OCI-M2 (cell line): ENCODE measurements around the gene TULP1.

Experiments
- DNase-seq: peaks from one replicate; lab custom pipeline; 2025; ENCODE audit not compliant: unreplicated experiment; lab: John Stamatoyannopoulos, UW

The TULP1 gene

DNA sequence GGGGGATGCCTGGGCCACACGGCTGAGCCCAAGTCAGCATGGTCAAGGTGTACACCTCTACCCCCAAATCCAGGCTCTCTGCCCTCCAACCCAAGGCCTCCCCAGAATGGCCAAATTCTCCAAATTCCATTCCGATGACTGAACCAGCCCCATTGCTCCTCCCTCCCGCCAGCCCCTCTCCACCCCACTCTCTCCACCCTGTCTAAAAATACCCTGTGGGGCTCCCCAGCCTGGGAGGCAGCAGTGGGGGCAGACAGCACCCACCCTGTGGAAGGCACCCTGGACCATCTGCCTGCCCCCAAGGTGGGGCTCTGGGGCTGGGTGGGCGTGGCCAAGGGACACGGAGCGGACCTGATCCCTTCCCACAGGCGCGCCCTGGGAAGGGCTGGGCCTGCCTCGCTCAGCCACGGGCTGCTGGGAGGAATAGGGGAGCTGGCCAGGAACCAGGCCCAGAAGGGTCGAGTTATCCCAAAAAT lies 27.3 kb downstream of the TULP1 start:
- no peak for DNase-seq

DNA sequence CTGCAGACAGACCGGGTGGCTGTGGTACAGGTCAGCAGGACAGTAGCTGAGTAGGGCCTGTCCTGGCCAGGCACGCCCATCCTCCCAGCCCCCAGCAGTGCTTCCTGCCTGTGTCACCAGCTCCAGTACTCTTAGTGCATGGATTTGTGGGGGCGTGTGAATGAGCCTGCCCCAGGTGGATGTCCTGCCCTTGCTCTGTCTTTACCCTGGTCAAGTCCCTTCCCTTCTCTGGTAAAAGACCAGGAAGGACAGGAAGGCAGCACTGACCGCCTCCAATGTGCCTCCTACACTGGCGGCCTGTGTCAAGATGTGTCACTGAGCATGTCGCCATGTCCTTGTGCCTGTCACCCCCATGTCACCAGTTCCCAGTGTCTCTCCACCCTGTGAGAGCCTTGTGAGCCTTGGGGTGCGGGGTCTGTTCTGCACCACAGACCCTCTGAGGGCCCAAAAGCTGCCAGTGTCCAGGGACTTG lies 27.7 kb downstream of the TULP1 start:
- DNase-seq: no peak

DNA sequence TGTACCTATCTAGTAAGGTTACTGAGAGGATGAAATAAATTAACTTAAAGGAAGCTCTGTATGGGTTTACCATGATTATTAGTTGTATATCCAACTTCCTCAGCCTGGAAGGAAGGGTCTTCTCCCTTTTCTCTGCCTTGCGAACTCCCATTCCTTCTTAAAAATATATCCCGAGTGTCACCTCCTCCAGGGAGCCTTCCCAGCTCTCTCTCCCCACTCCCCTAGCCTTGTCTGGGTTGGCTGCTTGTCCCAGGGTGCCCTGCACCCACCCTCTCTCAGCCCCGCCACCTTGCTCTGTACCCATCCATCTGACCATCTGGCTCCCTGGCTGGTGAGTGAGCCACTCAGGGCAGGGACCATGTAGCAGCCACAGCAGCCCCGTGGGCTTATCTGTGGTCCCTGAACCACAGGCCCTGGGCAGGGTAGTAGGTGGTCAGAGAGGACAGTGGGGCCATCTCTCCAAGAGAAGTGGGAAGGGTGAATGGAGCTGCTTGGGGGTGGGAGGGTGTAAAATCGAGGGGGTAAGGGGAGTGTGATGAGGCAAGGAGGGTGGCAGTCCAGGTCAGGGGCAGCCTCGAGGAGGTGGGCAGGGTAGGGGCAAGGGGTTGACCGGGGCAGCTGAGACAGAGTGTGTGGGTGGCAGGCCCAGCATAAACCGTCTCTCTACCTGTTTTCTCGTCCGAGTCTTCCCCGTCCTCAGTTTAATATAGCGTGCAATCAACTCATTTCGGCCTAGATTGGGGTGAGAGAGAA lies 28.6 kb downstream of the TULP1 start:
- no peak for DNase-seq

DNA sequence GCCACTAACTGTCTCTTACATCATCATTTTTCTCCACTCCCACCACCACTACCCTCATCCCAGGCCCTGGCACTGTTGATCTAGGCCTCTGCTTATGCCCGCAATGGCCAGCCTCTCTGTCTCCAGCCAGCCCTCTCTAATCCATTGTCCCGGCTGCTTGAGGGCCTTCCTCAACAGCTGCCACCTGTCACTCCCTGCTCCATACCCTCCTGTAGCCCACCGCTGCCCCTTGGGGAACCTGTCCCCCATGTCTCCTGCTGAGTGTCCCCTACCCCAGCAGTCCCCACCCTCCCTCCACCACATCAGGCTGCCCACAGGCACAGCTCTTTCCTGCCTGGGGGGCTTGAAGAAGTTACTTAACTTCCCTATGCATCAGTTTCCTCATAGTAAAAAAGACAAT lies 29.2 kb downstream of the TULP1 start:
- DNase-seq: no peak

DNA sequence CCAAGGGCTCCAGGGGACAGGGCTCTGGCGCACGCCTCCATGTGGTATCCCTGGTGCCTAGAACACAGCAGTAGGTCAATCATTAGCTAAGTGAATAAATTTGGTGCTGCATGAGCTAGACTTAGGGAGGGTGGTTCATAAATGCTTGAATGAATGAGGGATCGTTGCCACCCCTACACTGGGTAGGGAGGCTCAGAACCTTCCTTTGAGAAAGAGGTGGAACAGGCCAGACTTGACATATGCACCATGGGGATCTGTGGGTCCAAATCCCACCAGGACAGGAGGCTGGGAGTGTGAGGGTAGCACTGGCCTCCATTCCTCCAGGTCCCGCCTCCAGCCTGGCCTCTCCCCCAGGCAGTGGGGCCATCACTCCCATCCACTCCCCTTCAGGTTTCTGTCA lies 29.6 kb downstream of the TULP1 start:
- no peak for DNase-seq

DNA sequence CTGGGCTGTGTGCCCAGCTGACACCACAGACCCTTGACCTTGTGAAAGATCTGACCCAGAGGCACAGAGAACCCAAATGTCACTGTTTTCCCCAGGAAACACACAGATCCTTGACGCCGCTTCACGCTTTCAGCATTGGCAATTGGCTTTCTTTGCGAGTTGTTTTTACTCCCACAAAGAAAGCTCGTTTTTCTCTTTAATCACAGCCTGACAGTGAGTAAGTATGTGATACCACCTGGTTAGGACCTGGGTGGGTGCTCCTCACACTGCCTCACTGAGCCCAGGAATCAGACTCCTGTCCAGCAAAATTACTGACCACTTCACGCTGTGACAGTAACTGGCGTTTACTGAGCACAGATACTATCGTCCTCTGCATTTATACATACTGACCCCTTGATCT lies 31.5 kb downstream of the TULP1 start:
- no peak for DNase-seq

DNA sequence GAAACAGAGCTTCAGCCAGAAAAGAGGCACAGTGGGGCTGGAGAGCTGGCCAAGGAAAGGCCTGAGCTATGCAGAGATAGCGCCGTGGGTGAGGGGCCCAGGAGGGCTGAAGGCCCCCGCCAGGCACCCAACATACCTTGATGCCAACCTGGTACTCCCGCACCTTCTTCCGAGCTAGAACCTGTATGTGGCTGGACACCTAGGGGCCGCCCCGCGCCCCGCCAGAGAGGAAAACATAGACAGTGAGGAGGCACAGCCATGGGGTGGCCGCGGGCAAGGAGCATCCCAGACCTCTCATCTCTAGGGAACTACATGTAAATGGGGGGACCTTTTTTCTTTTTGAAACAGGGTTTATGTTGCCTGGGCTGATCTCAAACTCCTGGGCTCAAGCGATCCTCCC lies 32.5 kb downstream of the TULP1 start:
- DNase-seq: no peak

DNA sequence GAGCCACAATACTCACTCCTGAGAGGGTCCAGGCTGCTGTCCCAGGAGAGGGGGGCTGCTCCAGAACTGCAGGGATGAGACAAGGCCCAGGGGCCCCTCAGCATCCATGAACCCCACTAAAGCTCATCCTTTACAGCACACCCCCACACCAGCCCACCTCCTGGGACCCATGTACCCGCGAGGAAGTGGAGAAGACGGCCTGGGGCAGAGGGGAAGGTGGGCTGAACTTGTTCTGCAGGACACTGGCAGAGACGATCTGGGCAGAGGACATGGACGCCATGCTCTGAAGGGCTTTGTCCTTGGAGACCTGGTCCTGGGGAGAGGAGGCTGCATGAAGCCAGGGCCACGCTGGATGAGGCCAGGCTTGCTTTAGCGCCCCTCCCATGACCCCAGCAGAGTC lies 34.4 kb downstream of the TULP1 start:
- DNase-seq: no peak

DNA sequence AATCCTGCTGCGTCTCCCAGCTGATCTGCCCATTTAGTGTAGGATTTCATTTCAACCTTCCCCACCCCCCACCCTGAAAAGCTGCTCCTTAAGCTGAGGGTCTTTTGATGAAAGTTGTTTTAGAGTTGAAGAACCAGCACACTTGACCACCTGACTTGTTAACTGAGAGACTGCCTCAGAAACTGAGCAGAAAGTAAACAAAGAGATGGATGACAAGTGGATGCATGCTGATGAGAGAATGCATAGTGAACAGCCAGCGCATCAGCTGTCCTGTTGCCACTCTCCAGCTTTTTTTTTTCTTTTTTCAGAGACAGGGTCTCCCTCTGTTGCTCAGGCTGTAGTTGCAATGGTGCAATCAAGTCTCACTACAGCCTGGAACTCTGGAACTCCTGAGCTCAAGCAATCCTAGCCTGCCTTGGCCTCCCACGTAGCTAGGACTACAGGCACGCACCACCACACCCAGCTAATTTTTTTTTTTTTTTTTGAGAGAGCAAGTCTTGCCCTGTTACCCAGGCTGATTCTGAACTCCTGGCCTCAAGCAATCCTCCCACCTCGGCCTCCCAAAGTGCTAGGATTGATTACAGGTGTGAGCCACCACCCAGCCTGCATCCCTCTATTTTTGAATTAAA lies 35.0 kb downstream of the TULP1 start:
- no peak for DNase-seq

DNA sequence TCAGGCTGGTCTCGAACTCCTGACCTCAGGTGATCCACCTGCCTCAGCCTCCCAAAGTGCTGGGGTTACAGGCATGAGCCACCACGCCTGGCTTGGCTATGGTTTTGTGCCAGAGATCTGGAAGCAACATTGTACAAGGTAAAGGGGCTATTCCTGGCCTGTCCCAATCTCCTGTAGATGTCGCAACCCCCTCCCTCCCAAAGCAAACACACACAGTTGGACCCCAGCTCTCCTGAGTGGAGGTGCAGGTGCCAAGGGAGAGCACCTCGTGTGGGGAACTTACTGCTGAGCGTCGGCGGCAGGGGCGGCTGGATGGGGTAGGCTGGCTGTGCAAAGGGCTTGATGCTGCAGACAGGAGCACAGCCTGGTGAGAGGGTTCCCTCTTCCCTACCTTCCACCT lies 35.7 kb downstream of the TULP1 start:
- DNase-seq: no peak

DNA sequence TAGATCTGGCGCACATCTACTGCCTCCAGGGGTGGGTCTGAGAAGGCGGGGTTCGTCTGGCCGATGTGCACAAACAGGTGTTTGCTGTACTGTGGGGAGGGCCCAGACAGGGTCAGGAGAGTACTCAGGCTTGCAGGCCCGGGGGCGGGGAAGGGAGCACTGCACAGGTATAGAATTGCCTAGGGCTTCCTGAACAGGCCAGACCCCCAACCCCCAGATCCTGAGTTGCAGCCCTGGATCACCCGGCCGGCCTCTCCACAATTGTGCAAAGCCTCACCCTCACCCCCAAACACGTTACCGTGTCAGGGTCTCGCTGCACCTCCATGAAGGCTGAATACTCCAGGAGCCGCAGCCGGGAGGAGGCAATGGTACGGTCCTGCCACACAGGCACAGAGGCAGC lies 36.7 kb downstream of the TULP1 start:
- DNase-seq: no peak

DNA sequence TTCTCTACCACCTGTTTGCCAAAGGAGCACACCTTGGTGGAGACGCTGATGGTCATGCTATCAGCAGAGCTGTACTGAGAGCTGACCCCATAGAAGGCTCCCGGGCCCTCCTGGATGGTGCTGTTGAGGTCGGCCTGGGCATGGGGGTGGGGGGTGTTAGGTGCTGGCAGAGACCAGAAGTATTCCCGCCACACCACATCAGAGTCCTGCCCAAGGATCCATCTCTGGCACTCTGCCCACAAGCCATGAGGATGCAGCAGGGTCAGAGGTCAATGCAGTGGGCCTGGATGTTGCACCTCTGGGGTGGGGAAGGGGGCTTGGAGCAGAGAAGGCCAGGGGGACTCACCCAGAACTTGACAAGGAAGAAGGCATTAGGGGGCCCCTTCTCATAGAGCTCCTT lies 37.1 kb downstream of the TULP1 start:
- DNase-seq: no peak

DNA sequence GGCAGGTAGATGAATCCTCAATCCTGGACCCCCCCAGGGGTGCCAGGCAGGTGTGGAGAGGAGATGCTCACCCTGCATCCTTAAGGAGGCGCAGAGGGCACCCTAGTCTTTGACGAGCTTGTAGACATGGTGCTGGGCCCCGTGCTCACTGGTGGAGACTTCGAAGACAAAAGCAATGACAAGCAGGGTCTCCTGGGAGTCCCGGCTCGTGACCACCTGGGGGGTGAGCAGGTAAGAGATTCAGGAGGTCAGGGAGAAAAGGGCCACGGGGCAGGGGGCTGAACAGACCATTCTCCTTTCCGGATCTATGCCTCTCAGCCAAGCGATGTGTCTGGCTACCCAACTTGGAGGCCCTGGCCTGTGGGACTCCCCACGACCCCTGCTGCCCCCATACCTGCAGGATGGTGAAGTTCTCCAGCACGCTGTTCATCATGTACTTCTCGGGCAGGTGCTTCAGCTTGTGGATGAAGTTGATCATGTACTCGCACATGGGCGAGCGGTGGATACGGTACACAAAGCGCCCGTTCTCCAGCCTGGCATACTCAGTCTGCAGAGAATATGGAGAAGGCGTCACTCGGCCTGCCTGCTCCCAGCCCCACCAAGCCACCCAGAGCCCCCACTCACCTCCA lies 37.6 kb downstream of the TULP1 start:
- no peak for DNase-seq

DNA sequence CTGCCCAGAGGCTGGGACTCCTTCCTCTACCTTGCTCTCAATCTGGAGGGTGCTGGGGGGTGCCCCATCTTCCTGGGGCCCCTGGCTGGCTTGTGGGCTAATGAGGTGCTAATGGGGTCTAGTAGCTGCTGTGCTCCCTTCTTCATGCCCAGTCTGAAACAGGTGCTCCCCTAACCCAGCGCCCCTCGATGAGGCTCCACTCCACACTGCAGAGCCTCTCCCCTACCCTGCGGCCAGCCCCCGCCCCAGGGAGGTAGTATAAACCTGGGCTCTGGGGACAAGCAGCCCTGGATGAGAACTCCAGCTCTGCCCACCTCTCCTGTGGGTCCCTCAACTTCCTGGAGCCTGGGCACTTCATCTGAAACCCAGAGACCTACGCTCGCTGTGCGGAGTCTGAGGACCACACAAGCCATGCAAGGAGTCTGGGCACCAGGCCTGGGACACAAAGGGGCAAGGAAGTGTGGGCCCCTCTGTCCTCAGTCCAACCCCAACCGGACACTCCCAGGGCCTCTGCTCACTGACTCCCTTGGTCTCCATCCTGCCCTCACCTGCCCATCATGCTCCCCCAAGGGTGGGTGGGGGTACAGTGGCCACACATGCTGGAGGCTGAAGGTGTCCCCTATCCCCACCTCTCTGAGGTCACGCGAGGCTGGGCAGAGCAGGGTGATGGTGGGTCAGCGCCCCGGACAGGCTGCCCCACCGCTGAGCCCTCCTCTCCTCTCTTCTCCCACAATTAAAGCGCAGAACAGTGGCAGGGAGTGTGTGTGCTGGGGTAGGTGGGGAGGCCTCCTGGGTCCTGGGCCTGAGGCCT lies 38.4 kb downstream of the TULP1 start:
- no peak for DNase-seq

DNA sequence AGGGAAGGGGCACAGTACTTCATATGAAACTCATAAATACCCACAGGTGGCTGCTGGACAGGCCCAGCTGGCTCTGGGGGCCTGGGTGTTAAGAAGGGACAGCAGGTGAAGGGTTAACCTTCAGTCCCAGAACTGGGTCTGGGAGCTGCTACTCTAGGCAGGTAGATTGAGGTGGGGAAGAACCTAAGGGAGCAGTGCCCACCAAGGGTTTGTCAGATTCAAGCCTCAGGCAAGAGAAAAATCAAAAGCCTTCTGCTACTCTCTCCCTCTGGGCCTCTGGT lies 38.9 kb downstream of the TULP1 start:
- DNase-seq: no peak

DNA sequence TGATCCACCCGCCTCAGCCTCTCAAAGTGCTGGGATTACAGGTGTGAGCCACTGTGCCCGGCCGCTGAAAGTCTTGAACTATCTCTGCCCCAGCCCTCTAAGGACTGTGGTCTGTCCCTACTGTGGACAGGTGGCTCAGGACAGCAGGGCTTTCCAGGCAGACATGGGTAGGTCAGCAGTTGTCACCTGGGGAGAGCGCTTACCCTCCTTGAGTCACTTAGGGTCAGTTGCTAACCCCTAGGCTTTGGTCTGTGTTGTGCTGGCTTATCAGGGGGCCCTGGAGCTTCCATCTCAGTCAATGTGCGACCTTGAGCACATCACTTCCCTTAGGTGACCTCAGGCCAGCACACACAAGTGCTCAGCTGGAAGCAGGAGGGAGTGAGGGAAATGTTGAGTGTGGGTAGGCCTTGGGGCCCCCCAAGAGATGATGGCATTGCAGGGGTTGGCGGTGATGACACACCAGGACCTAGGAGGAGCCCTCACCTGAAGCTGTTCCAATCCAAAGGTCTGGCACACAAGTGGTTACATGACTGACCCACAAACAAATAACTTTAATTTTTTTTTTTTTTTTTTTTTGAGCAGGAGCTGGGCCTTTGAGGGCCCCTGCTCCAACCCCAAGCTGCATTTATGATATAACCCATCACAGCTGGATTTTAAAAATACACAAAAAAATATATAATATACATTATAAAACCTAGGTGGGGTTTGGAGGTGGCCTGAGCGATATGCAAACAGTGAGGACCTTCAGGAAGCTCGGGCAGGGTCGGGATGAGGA lies 39.4 kb downstream of the TULP1 start:
- DNase-seq: no peak

DNA sequence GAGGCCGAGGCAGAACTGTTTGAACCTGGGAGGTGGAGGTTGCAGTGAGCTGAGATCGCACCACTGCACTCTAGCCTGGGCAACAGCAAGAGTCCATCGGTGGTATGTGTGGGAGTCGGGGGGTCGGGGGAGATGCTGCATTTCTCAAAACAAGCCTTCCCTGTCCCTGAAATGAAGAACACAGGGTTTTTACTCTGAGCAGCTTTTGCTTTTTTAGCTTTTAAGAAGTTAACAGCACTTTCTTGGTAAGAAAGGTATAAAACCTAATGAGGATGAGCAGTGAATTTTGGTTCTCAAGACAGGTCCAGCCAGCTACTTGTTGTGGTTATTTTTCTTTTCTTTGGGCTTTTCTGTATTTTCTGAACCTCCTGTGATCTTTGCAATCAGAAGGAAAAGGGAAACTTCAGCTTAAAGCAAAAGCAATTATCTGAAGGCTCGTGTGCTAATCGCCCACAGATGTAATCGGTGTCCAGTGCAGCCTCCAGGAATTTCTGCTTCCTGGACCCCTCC lies 40.8 kb downstream of the TULP1 start:
- DNase-seq: no peak

DNA sequence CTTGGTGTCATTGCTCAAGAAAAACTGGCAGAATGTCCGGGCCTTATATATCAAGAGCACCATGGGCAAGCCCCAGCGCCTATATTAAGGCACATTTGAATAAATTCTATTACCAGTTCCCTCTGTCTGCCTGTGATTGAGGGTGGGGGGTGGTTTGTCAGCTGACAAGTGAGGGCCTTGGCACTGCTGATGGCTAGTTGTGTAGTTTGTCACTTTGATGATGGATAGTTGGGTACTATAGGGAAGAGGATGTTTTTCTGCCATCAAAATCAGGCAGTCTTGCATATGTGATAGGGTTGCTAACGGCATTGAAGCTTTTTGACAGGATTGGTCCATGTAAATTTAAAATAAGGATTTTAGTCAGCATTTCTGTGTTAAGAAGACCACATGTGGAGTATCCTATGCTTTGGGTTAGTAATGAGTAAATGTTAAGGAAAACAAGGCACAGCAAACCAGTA lies 42.0 kb downstream of the TULP1 start:
- no peak for DNase-seq

DNA sequence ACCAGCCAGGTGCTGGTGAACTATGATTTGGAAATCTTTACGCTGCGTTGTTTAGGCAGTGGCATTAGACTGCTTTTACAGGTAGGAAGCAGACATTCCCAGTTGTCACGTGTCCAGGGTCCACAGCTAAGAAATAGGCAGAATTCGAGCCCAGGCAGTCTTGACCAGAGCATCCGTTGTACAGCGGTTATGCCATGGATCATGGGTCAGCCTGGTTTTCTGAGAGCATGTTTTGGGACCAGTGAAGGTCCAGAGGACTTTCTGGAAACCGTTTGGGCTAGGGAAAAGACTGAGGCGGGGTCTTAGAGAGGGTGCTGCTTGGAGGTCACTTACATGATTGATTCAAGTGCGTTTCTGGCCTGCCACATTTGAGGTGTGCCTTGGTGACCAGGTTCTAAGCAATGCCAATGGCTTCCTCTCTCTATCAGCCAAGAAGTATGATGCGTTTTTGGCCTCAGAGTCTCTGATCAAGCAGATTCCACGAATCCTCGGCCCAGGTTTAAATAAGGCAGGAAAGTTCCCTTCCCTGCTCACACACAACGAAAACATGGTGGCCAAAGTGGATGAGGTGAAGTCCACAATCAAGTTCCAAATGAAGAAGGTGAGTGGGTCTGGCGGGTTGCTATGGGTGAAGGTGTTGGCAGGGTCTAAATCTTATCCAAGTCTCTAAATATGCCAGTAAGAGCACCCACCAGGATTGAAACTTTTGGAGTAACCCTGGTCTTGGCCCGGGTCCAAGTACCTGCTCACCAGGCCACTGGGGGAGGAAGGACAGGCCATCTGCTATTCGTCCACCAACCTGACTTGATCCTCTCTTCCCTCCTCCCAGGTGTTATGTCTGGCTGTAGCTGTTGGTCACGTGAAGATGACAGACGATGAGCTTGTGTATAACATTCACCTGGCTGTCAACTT lies 42.7 kb downstream of the TULP1 start:
- DNase-seq: no peak
